ENCODE measurements around the gene FBRSL1. TPM values are rescaled to one million over a fixed set of nuclear protein-coding genes. Genes with fewer than 3 reads are reported as not detected.
A peak's percentile ranks its signal among the peaks of the same experiment; 100 is the strongest.

The FBRSL1 gene
- total and polyA plus RNA-seq, 9 of the 15 experiments (the other 6 are each of a cell fraction or from before 2014, with no cell fraction given), result 0.24 to 129 (median 7.3) TPM

DNA sequence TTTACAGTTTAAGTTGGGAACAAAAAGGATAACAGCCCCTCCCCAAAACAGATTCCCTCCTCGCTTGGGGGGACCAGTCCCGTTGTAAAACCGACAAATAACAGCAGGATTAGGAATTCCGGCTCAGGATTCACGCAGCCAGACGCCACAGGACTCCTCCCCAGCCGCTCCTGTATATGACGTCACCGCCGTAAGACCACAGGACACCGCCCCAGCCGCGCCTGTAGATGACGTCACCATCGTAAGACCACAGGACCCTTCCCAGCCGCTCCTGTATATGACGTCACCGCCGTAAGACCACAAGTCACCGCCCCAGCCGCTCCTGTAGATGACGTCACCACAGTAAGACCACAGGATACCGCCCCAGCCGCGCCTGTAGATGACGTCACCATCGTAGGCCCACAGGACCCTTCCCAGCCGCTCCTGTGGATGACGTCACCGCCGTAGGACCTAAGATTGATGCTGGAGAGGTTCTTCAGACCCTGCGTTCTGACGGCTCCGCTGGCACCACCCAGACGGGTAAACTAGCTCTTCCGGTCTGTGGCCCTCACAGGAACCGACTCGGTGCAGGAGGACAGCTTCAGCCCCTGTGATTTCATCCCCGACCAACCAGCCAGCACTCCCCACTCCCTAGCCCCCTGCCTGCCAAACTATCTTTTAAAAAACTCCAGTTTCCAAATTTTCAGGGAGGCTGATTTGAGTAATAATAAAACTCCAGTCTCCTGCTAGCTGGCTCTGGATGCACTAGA is 43.9 kb upstream of the FBRSL1 start (continued):
- TF ChIP-seq SMAD4 (CRISPR knock-in tag; conservative IDR thresholded peaks at IDR 0.05), result peak; percentile 88
- TF ChIP-seq SREBF1 (IDR thresholded peaks at IDR 0.05; ENCODE audit: borderline replicate concordance, low read depth, low read length), result peak; percentile 74; the same call in 1 of the 2 replicates
- peak; percentile 96 for TF ChIP-seq ATF1 (CRISPR knock-in tag; IDR thresholded peaks at IDR 0.05)
- TF ChIP-seq ATF1 (tag; IDR thresholded peaks at IDR 0.05), result peak; percentile 100
- TF ChIP-seq, protein P1, sequence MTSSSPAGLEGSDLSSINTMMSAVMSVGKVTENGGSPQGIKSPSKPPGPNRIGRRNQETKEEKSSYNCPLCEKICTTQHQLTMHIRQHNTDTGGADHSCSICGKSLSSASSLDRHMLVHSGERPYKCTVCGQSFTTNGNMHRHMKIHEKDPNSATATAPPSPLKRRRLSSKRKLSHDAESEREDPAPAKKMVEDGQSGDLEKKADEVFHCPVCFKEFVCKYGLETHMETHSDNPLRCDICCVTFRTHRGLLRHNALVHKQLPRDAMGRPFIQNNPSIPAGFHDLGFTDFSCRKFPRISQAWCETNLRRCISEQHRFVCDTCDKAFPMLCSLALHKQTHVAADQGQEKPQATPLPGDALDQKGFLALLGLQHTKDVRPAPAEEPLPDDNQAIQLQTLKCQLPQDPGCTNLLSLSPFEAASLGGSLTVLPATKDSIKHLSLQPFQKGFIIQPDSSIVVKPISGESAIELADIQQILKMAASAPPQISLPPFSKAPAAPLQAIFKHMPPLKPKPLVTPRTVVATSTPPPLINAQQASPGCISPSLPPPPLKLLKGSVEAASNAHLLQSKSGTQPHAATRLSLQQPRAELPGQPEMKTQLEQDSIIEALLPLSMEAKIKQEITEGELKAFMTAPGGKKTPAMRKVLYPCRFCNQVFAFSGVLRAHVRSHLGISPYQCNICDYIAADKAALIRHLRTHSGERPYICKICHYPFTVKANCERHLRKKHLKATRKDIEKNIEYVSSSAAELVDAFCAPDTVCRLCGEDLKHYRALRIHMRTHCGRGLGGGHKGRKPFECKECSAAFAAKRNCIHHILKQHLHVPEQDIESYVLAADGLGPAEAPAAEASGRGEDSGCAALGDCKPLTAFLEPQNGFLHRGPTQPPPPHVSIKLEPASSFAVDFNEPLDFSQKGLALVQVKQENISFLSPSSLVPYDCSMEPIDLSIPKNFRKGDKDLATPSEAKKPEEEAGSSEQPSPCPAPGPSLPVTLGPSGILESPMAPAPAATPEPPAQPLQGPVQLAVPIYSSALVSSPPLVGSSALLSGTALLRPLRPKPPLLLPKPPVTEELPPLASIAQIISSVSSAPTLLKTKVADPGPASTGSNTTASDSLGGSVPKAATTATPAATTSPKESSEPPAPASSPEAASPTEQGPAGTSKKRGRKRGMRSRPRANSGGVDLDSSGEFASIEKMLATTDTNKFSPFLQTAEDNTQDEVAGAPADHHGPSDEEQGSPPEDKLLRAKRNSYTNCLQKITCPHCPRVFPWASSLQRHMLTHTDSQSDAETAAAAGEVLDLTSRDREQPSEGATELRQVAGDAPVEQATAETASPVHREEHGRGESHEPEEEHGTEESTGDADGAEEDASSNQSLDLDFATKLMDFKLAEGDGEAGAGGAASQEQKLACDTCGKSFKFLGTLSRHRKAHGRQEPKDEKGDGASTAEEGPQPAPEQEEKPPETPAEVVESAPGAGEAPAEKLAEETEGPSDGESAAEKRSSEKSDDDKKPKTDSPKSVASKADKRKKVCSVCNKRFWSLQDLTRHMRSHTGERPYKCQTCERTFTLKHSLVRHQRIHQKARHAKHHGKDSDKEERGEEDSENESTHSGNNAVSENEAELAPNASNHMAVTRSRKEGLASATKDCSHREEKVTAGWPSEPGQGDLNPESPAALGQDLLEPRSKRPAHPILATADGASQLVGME (CRISPR knock-in tag; IDR thresholded peaks at IDR 0.05), result peak; percentile 98
- TF ChIP-seq, protein P2, sequence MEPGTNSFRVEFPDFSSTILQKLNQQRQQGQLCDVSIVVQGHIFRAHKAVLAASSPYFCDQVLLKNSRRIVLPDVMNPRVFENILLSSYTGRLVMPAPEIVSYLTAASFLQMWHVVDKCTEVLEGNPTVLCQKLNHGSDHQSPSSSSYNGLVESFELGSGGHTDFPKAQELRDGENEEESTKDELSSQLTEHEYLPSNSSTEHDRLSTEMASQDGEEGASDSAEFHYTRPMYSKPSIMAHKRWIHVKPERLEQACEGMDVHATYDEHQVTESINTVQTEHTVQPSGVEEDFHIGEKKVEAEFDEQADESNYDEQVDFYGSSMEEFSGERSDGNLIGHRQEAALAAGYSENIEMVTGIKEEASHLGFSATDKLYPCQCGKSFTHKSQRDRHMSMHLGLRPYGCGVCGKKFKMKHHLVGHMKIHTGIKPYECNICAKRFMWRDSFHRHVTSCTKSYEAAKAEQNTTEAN (CRISPR knock-in tag; IDR thresholded peaks at IDR 0.05), result no peak
- TF ChIP-seq CREBBP (IDR thresholded peaks at IDR 0.05; ENCODE audit: low read depth, low read length), result no peak
- peak in 1 of 2 experiments; percentile 90; a peak in 2 of 3 replicates for TF ChIP-seq CBX3 (IDR thresholded peaks at IDR 0.05; ENCODE audit: borderline replicate concordance in 1 of 2, low read length in 2 of 2)
- TF ChIP-seq, protein P3, sequence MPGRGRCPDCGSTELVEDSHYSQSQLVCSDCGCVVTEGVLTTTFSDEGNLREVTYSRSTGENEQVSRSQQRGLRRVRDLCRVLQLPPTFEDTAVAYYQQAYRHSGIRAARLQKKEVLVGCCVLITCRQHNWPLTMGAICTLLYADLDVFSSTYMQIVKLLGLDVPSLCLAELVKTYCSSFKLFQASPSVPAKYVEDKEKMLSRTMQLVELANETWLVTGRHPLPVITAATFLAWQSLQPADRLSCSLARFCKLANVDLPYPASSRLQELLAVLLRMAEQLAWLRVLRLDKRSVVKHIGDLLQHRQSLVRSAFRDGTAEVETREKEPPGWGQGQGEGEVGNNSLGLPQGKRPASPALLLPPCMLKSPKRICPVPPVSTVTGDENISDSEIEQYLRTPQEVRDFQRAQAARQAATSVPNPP (IDR thresholded peaks at IDR 0.05; ENCODE audit: borderline replicate concordance, insufficient read depth, insufficient read length), result no peak
- TF ChIP-seq POLR2B (IDR thresholded peaks at IDR 0.05; ENCODE audit: low read depth, partially characterized antibody), result peak; percentile 30
- TF ChIP-seq ZNF232 (CRISPR knock-in tag; IDR thresholded peaks at IDR 0.05), result no peak
- peak; percentile 88; the same call in 1 of the 2 replicates for TF ChIP-seq KLF6 (CRISPR knock-in tag; IDR thresholded peaks at IDR 0.05; ENCODE audit: borderline replicate concordance)
- 0 out of 2 replicates have a peak, but pooled peaks have one; percentile 4 for TF ChIP-seq ZNF384 (IDR thresholded peaks at IDR 0.05; ENCODE audit: low read depth, low read length)
- TF ChIP-seq SIN3B (IDR thresholded peaks at IDR 0.05; ENCODE audit: low read depth), result peak; percentile 61
- no peak for TF ChIP-seq TGIF2 (CRISPR knock-in tag; IDR thresholded peaks at IDR 0.05)
- peak; percentile 66 for TF ChIP-seq SUPT5H (IDR thresholded peaks at IDR 0.05)
- TF ChIP-seq, protein P4, sequence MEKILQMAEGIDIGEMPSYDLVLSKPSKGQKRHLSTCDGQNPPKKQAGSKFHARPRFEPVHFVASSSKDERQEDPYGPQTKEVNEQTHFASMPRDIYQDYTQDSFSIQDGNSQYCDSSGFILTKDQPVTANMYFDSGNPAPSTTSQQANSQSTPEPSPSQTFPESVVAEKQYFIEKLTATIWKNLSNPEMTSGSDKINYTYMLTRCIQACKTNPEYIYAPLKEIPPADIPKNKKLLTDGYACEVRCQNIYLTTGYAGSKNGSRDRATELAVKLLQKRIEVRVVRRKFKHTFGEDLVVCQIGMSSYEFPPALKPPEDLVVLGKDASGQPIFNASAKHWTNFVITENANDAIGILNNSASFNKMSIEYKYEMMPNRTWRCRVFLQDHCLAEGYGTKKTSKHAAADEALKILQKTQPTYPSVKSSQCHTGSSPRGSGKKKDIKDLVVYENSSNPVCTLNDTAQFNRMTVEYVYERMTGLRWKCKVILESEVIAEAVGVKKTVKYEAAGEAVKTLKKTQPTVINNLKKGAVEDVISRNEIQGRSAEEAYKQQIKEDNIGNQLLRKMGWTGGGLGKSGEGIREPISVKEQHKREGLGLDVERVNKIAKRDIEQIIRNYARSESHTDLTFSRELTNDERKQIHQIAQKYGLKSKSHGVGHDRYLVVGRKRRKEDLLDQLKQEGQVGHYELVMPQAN (IDR thresholded peaks at IDR 0.05; ENCODE audit: borderline replicate concordance), result peak; percentile 36; the same call in 1 of the 2 replicates
- TF ChIP-seq PHF8 (IDR thresholded peaks at IDR 0.05; ENCODE audit: borderline replicate concordance, low read length), result peak; percentile 67; the same call in 1 of the 2 replicates
